Fibroblast of lung (primary cell): Measurements from ENCODE around the gene C1orf198. TPM values are rescaled to one million over a fixed set of nuclear protein-coding genes. Genes with fewer than 3 reads are reported as not detected.
A peak's percentile ranks its signal among the peaks of the same experiment; 100 is the strongest.

Source experiments
- DNase-seq, 2 donors: peaks; one replicate each; pipeline versions ENCODE4 v3.0.0 to v3.0.0-alpha.2; 2010; ENCODE audit warnings: low read depth in 2 of 2
- H2AFZ ChIP-seq: 2 replicates; pipeline ENCODE4 v1.5.1; 2012; ENCODE audit warnings: low read length, control low read depth, inconsistent platforms
- H3K27ac ChIP-seq: 2 replicates; pipeline ENCODE4 v1.5.1; 2011; ENCODE audit warnings: low read length, control low read depth; ENCODE audit not compliant: insufficient read depth
- H3K27me3 ChIP-seq: 2 replicates; pipeline ENCODE4 v1.5.1; 2011; ENCODE audit warnings: mild to moderate bottlenecking, low read length; ENCODE audit not compliant: control insufficient read depth, insufficient read depth
- H3K36me3 ChIP-seq: 2 replicates; pipeline ENCODE4 v1.5.1; 2011; ENCODE audit warnings: low read length; ENCODE audit not compliant: control insufficient read depth, insufficient read depth
- H3K4me1 ChIP-seq: 2 replicates; pipeline ENCODE4 v1.5.1; 2011; ENCODE audit warnings: low read length; ENCODE audit not compliant: control insufficient read depth, insufficient read depth; ENCODE audit errors: extremely low read depth
- H3K4me2 ChIP-seq: 2 replicates; pipeline ENCODE4 v1.5.1; 2011; ENCODE audit warnings: low read length, control low read depth; ENCODE audit not compliant: insufficient read depth; ENCODE audit errors: extremely low read depth
- H3K4me3 ChIP-seq, 4 experiments: fragments of 200-600 bp in 1 of 4; sonication (generic) in 1 of 4; replicated peaks in 1 of 4; 2 replicates each; pipeline ENCODE4 v1.5.1; 2011 to 2016; ENCODE audit warnings: low read length in 4 of 4, low read depth in 3 of 4, mild to moderate bottlenecking in 3 of 4, control low read depth in 2 of 4, inconsistent platforms in 1 of 4, mixed read lengths in 1 of 4; ENCODE audit not compliant: insufficient read depth in 1 of 4; ENCODE audit errors: control extremely low read depth in 1 of 4
- H3K79me2 ChIP-seq: 2 replicates; pipeline ENCODE4 v1.5.1; 2012; ENCODE audit warnings: mild to moderate bottlenecking, low read length, inconsistent platforms; ENCODE audit not compliant: control insufficient read depth, insufficient read depth
- H3K9ac ChIP-seq: 2 replicates; pipeline ENCODE4 v1.5.1; 2011; ENCODE audit warnings: mild to moderate bottlenecking, low read length, control low read depth; ENCODE audit not compliant: insufficient read depth
- H3K9me3 ChIP-seq: 2 replicates; pipeline ENCODE4 v1.5.1; 2012; ENCODE audit warnings: low read depth, low read length; ENCODE audit not compliant: control insufficient read depth, insufficient read depth
- H4K20me1 ChIP-seq: 2 replicates; pipeline ENCODE4 v1.5.1; 2011; ENCODE audit warnings: low read length; ENCODE audit not compliant: control insufficient read depth, insufficient read depth; ENCODE audit errors: extremely low read depth
- CTCF ChIP-seq, 2 donors: IDR thresholded peaks in 1 of 2; conservative IDR thresholded peaks in 1 of 2; 1 replicate in 1 of 2; 2 replicates in 1 of 2; pipeline ENCODE4 v1.5.1; 2011 to 2012; ENCODE audit warnings: low read length in 2 of 2, control low read depth in 1 of 2, inconsistent platforms in 1 of 2, low read depth in 1 of 2, mild to moderate bottlenecking in 1 of 2
- EZH2 ChIP-seq: IDR thresholded peaks from 2 replicates; pipeline ENCODE4 v1.5.1; 2012; ENCODE audit warnings: low read length, control low read depth, mild to moderate bottlenecking; ENCODE audit errors: missing control alignments
- polyA plus RNA-seq, 2 donors: library from polyadenylated mRNA; depleted of rRNA in 1 of 2; stranded (reverse) in 1 of 2; unstranded in 1 of 2; fragments of >200 nt; gene quantifications; 2 replicates each; pipeline ENCODE4 v1.2.1, GENCODE V29; 2011 to 2012; ENCODE audit warnings: missing spikeins in 1 of 2
- total RNA-seq: library from RNA; depleted of rRNA; stranded (reverse); fragments of >200 nt; gene quantifications from 2 replicates; pipeline ENCODE4 v1.2.1, GENCODE V29; 2014

C1orf198 gene
- total and polyA plus RNA-seq, 2 donors (not counting 1 experiment from before 2014, with no cell fraction given), result 57.8 to 215 TPM

GRCh38 chr1:230833511-230833910, 34.8 kb downstream of the C1orf198 start:
- Histone ChIP-seq H3K27me3 (no peaks in the 10 kb centered on the region), H3K4me3 (no peak overlapping the region), H3K4me1 (no peaks in the 10 kb centered on the region), H3K79me2 (no peaks in the 10 kb centered on the region), H3K9ac (no peak overlapping the region), H3K4me2 (no peak overlapping the region), H3K36me3 (peaks cover 6% of the 10 kb centered on the region), H3K9me3 (no peaks in the 10 kb centered on the region), H2AFZ (no peak overlapping the region), H4K20me1 (no peaks in the 10 kb centered on the region), H3K27ac (no peak overlapping the region)
- no peak for TF ChIP-seq CTCF (conservative IDR thresholded peaks at IDR 0.05 in 1 of 2, IDR thresholded peaks at IDR 0.05 in 1 of 2; ENCODE audit: low read depth in 1 of 2, low read length in 2 of 2)
- TF ChIP-seq EZH2, result no peak
- no peak for DNase-seq

- Histone ChIP-seq H3K9me3 (no peaks in the 10 kb centered on the region), H3K79me2 (no peaks in the 10 kb centered on the region), H3K27me3 (no peaks in the 10 kb centered on the region), H3K9ac (no peak overlapping the region), H3K4me2 (no peak overlapping the region), H3K36me3 (no peaks in the 10 kb centered on the region), H2AFZ (no peak overlapping the region), H3K4me1 (peaks cover 3% of the 10 kb centered on the region), H3K27ac (no peak overlapping the region), H3K4me3 (no peak overlapping the region), H4K20me1 (no peaks in the 10 kb centered on the region)
- no peak for TF ChIP-seq CTCF (conservative IDR thresholded peaks at IDR 0.05 in 1 of 2, IDR thresholded peaks at IDR 0.05 in 1 of 2; ENCODE audit: low read depth in 1 of 2, low read length in 2 of 2)
- no peak for TF ChIP-seq EZH2
- peak in 1 of 2 donors; percentile 41 for DNase-seq
These were observed 35.8 kb downstream of the C1orf198 start for GRCh38 chr1:230832476-230832875.

- Histone ChIP-seq H3K4me3 (no peak overlapping the region), H3K9me3 (no peaks in the 10 kb centered on the region), H2AFZ (no peak overlapping the region), H3K36me3 (no peaks in the 10 kb centered on the region), H3K79me2 (no peaks in the 10 kb centered on the region), H4K20me1 (no peaks in the 10 kb centered on the region), H3K27ac (no peak overlapping the region), H3K4me1 (peaks cover 3% of the 10 kb centered on the region), H3K9ac (no peak overlapping the region), H3K27me3 (no peaks in the 10 kb centered on the region), H3K4me2 (no peak overlapping the region)
- TF ChIP-seq CTCF (conservative IDR thresholded peaks at IDR 0.05 in 1 of 2, IDR thresholded peaks at IDR 0.05 in 1 of 2; ENCODE audit: low read depth in 1 of 2, low read length in 2 of 2), result no peak
- no peak for TF ChIP-seq EZH2
- no peak for DNase-seq
These were observed 36.5 kb downstream of the C1orf198 start for GRCh38 chr1:230831771-230832170.
